HG02623 (cell line): ENCODE measurements around the gene TMEM158.

Experiments
- ATAC-seq: cut with Tn5 transposase; IDR thresholded peaks from one replicate; pipeline ENCODE4 v1.9.1; 2021; ENCODE audit warnings: moderate library complexity; ENCODE audit not compliant: unreplicated experiment

Gene TMEM158

DNA sequence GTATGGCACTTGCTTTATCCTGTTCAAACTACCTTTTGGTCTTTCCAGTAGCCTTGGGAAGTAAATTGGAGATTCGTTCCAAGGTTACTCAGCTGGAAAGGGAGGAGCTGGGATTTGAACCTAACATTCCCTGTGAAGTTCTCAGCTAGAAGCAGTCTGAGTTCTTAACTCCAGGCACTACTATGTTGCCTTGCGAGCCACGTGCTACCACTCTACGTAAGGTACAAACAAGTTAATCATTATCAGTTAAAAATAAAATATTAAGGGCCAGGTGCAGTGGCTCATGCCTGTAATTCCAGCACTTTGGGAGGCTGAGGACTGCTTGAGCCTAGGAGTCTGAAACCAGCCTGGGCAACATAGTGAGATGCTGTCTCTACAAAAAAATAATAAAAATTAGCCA is 49.2 kb downstream of the TMEM158 start:
- ATAC-seq = no peak
